Measurements from ENCODE around the gene SGMS1. TPM values are rescaled to one million over a fixed set of nuclear protein-coding genes. Genes with fewer than 3 reads are reported as not detected.
"Not testable (repeated sequence)": the region's sequence is repeated elsewhere in the genome, so short reads cannot be mapped to it uniquely, and the experiment has no call there.

The SGMS1 gene
- total RNA-seq, 1 donor from 2014 or later = 37.2 TPM

DNA sequence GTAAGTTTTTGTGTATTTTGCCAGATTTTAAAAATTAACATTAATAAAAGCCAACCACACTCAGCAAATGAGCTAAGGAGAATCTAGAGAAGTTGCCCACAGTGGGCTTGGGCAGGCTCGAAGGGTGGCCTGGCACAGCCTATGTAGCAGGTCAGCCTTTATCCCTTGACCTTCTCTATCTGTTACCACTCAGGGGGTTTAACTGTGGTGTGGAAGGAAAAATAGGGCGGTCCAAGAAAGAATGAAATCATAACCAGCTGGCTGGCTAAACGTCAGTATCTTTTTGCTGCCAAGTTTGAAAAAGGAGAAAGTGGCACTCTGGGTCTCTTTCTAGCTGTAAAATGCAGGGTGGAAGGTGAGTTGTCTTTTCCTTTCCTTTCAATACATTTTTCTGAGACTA is 242.1 kb downstream of the SGMS1 start:
- DNase-seq (ENCODE audit: low spot score) = no peak

DNA sequence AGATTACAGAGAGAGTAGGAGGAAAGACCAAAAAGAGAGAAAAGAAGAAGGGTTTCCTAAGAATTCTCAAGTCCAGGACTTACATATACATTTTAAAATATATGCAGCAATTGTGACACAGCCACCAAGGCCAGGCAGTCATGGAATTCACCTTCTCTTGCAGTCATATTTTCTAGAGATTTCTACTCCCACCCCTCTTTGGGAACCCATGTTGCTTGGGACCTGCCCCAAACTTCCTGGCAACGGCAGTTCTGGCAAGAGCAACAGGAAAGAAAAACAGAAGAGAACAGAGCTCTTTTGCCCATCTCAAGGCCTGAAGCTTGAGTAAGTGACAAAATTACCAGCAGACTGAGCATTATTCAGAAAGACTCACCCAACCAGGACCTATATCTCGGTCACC is 244.1 kb downstream of the SGMS1 start:
- DNase-seq (ENCODE audit: low spot score) = no peak

DNA sequence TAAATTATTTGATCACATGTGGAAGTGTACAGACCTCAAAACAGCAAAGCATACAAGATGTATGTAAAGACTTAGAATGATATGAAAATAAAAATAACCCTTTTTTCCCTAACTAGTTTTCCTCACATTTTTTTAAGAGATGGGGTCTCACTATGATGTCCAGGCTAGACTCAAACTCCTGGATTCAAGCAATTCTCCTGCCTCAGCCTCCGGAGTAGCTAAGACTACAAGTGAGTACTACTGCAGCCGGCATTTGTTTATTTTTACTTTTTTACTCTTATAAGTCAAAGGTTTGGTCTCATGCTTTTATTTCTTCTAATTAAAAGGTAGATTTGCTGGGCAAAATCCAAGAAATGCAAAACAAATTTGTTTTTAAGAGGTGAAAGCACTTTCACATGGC is 248.0 kb downstream of the SGMS1 start:
- DNase-seq (ENCODE audit: low spot score) = no peak

DNA sequence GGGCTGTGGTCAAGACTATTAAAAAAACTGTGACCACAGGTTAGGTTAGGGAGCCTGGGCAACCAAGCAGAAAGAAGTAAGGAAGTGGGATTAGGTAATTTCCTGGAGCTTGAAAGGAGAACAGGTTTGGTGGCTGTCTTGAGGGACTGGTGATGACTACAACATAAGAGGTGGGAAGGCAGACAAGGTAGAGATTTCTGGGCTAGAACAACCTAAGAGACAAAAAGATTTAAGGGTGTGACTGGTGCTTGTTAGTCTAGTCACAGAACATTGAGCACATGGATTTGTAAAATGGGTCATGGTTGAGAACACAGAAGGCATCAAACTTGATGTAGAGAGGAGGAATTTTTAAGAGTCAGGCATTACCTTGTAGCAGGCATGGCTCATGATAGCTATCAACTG is 248.7 kb downstream of the SGMS1 start:
- no peak for DNase-seq (ENCODE audit: low spot score)

DNA sequence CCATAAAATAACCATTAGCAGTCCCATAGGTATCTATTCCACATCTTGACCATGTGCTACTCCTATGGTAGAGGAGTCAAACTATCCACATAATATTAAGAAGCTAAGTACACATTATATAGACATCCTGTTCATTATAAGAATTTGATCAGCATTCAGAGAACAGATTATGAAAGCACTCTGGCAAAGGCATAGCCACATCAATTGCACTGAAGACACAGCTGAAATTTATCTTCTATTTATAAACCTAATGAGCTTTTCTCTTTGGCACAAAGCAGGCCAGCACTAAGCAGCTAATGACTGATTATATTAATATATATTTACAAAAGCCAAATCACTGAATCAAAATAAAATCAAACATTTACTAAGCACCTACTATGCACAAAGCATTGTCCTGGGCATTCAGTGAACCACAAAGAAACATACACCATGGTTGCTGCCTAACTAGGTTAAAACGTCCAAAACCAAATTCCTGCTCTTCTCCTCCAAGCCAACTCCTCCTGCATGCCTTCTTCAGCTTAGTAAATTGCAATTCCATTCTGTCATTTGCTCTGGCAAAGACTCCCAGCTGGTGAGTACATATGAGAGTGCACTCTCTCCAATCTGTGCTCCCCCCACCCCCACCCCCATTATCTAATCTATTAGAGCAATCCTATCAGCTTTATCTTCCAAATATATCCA is 249.8 kb downstream of the SGMS1 start:
- DNase-seq (ENCODE audit: low spot score) = no peak

DNA sequence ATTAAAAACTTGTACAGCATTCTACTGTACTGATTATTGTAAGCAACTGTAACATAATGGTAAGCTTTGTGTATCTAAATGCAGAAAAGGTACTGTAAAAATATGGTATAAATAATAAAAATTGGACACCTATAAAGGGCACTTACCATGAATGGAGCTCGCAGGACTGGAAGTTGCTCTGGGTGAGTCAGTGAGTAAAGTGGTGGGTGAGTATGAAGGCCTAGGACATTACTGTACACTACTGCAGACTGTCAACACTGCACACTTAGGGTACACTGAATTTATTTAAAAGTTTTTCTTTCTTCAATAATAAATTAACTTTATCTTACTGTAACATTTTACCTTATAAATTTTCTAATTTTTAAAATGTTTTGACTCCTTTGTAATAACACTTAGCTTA is 253.8 kb downstream of the SGMS1 start:
- no peak for DNase-seq (ENCODE audit: low spot score)

DNA sequence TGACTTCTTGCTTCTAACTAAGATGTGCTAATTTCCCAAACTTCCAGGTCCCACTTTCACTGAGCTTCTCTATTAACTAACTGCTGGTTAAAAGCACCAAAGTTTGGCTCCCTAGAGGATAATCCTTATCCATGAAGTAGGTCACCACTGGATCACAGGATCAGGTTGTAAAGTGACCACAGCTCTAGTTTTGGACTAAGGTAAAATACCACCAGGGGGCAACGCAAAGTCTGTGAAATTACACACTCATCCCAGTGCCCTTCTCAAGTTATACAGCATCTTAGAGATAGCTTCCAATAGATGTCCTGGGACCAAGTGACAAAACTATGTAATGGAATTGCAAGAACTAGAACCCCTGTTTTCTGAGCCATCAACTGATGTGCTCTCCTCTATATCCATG is 256.0 kb downstream of the SGMS1 start:
- no peak for DNase-seq (ENCODE audit: low spot score)

DNA sequence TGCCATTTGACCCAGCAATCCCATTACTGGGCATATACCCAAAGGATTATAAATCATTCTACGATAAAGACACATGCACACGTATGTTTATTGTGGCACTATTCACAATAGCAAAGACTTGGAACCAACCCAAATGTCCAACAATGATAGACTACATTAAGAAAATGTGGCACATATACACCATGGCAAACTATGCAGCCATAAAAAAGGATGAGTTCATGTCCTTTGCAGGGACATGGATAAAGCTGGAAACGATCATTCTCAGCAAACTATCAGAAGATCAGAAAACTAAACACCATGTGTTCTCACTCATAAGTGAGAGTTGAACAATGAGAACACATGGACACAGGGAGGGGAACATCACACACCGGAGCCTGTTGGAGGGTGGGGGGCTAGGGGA is 257.3 kb downstream of the SGMS1 start:
- not testable (repeated sequence) for DNase-seq (ENCODE audit: low spot score)

DNA sequence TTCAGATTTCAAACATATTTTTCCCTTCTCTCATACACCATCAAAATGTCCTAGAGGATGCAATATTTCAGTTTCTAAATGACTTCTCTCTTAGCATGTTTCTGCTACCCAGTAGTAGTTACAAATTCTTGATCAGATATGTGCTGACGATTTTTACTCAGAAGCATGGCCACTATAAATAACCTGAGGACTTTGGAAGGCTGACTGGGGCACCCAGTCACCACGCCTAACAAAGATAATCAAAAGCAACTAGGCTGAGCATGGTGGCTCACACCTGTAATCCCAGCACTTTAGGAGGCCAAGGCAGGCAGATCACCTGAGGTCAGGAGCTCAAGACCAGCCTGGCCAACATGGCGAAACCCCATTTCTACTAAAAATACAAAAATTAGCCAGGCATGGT is 259.0 kb downstream of the SGMS1 start:
- not testable (repeated sequence) for DNase-seq (ENCODE audit: low spot score)

DNA sequence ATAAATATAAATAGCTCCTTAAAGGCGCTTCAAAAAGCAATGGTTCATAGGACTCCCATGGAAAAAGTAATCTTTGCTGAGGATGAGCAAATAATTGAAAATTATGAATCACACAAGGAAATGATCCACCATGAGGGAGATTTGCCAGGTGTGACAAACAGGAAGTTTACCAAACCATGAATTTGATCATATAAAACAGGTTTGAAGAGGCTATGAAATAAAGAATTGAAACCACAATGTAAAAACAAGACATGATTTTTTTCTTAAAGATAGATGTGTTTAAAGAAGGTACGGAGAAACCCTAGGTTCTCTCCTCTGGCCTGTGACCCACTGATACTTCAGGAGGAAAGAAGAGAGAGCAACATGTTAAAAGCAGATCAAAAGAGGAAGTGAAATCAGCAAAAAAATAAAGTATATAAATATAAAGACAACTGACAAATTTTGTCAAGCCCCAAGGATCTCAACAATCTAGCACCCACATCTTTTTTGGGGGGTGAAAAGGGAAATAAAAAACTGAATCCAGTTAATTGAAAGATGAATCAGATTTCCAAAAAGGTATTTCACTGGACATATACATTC is 261.1 kb downstream of the SGMS1 start:
- DNase-seq (ENCODE audit: low spot score) = no peak

DNA sequence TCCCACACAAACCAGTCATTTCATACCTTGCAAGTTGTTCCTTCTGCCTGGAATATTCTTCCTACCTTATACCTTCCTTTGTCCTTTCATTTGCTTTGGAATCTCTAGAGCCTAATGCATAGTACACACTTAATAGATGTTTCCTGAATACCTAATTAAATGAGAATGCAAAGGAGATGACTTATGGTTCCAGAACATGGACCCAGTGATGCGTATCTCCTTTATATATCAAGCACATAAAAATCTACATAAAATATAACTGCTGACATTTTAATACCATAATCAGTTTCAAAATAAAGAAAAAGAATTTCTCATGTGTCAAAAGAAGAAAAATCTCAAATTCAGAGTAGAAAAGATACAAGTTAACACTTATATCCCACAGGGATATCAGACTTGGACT is 261.8 kb downstream of the SGMS1 start:
- no peak for DNase-seq (ENCODE audit: low spot score)

DNA sequence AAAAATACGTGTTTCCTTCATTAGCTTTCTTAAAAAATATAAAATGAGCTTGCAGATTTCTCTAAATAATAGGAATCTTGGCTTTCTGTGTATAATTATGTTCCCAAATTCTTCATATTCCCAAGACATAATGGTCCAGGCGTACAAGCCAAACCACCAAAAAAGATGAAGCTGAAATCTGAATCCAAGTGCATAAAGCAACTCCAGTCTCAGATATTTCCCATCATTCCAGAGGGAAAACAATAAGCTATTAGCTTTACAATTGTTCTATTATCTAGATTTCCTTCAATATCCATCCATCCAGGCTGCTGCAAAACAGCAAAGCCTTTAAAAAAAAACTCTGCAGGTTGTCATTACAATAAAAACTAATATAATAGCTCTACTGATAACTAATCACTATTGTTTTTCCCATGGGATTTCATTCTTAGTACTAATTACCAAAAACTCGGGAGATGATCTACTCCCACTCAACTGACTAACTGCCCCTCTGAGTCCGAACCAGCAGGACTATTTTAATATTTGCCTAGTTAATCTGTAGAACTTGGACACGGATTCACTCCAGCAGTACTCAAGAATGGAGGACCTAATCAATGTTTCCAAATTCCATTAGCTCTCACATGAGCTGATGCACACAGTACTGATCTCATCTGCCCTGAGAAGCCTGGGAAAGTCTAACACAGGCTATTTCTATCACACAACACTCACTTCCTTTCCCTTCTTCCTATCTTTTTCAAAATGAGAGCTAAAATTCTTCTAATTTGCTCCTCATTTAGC is 263.5 kb downstream of the SGMS1 start:
- DNase-seq (ENCODE audit: low spot score) = no peak

DNA sequence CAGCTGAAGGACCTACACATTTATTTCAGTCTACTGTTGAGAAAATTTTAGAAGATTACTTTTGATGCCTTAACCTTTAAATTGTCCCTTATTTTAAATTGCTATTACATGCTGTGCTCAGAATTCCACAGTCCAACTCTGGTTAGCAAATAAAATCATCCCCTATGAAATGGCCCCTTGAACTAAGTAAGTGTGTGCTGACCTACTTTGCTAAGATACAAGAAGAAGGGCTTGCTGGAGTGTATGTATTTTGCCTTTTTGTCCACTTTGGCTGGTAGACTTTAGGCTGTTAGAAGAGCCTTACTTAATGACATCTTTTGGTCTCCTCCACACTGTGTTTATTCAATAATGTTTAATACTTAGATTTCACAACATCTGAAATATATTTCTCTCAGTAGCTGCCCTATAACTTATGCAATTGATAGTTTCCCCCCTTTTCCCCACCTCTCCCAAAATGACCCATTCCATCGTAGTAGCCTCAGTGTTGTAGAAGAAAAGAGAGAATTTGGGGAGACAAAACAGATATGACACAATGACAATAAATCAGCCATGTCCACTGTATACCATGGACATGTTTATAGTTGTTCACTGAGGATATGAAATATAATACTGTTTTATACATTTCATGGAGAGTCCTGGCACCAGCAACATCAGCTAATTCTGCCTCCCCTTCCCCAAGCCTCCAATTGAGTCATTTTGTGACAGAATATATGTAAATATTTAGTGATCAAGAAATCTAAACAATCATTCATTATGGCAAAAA is 264.6 kb downstream of the SGMS1 start:
- no peak for DNase-seq (ENCODE audit: low spot score)

DNA sequence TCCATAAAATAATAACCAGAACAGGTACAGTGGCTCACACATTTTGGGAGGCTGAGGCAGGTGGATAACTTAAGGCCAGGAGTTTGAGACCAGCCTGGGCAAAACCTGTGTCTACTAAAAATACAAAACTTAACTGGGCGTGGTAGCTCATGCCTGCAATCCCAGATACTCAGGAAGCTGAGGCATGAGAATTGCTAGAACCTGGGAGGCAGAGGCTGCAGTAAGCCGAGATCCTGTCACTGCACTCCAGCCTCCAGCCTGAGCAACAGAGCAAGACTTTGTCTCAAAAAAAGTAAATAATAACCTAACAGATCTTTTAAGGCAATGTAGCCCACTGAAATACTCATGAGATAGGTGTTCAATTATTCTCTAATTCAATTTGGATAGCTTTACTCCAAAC is 265.3 kb downstream of the SGMS1 start:
- DNase-seq (ENCODE audit: low spot score) = no peak

DNA sequence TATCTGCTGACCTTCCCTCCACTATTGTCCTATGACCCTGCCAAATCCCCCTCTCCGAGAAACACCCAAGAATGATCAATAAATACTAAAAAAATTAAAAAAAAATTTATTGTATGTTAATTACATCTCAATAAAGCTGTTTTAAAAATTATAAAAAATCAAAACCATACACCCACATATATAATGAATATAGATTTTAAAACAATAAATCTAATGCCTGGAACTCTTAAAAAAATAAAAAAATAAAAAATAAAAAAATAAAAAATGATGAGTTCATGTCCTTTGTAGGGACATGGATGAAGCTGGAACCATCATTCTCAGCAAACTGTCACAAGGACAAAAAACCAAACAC is 267.3 kb downstream of the SGMS1 start:
- DNase-seq (ENCODE audit: low spot score) = not testable (repeated sequence)

DNA sequence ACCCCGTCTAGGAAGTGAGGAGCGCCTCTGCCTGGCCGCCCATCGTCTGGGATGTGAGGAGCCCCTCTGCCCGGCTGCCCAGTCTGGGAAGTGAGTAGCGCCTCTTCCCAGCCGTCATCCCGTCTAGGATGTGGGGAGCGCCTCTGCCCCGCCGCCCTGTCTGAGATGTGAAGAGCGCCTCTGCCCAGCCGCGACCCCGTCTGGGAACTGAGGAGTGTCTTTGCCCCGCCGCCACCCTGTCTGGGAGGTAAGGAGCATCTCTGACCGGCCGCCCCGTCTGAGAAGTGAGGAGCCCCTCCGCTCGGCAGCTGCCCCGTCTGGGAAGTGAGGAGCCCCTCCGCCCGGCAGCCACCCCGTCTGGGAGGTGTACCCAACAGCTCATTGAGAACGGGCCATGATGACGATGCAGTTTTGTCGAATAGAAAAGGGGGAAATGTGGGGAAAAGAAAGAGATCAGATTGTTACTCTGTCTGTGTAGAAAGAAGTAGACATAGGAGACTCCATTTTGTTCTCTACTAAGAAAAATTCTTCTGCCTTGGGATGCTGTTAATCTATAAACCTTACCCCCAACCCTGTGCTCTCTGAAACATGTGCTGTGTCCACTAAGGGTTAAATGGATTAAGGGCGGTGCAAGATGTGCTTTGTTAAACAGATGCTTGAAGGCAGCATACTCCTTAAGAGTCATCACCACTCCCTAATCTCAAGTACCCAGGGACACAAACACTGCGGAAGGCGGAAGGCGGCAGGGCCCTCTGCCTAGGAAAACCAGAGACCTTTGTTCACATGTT is 267.9 kb downstream of the SGMS1 start:
- DNase-seq (ENCODE audit: low spot score) = not testable (repeated sequence)

DNA sequence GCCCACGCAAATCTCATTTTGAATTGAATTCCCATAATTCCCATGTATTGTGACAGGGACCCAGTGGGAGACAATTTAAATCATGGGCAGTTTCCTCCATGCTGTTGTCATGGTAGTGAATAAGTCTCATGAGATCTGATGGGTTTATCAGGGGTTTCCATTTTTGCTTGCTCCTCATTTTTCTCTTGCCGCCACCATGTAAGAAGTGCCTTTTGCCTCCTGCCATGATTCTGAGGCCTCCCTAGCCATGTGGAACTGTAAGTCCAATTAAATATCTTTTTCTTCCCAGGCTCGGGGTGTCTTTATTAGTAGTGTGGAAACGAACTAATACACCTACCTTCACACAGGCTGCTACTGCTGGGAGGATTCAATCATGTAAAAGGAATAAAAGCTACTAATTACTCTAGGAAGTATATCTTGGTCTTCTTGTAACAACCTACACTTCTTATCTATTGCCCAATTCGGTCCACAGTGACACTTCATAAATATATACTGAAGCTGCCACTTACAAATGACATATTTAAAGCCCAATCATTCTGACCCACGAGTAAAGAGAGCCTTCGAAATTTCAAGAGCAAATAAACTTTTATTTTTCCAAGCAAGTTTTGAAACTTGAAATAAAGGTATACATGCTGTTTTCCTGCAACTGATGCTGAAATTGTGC is 272.1 kb downstream of the SGMS1 start:
- no peak for DNase-seq (ENCODE audit: low spot score)

DNA sequence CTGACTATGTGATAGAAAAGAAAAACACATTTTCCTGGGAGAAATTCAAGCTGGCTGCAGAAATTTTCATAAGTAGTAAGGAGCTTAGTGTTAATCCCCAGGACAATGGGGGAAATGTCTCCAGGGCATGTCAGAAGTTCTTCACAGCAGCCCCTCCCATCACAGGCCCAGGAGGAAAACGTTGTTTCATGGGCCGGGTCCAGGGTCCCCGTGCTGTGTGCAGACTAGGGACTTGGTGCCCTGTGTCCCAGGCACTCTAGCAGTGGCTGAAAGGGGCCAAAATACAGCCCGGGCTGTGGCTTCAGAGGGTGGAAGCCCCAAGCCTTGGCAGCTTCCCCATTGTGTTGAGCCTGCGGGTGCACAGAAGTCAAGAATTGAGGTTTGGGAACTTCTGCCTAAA is 273.4 kb downstream of the SGMS1 start:
- no peak for DNase-seq (ENCODE audit: low spot score)

DNA sequence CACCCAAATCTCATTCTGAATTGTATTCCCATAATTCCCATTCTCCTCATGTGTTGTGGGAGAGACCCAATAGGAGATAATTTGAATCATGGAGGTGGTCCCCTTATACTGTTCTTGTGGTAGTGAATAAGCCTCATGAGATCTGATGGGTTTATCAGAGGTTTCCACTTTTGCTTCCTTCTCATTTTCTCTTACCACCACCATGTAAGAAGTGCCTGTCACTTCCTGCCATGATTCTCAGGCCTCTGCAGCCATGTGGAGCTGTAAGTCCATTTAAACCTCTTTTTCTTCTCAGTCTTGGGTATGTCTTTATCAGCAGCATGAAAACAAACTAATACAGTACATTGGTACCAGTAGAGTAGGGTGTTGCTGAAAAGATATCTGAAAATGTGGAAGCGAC is 274.2 kb downstream of the SGMS1 start:
- no peak for DNase-seq (ENCODE audit: low spot score)

DNA sequence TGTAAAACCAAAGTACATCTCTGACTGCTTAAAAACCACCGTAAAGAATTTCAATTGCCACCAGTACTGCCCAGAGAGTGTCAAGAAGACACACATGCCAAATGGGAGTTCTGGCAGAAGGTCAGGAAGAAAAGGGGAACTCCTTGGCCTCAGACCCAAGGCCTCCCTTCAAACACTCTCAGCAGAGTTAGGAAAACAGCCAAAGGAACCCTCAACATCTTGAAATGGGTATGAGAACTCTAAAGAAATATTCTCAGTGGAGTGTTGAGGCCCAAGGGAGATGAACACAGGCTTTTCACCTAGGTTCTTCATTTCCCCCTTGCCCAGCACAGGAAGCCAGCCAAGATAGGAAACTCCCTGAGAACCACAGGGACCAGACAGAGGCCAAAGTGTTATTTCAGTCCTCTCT is 276.4 kb downstream of the SGMS1 start:
- DNase-seq (ENCODE audit: low spot score) = no peak

DNA sequence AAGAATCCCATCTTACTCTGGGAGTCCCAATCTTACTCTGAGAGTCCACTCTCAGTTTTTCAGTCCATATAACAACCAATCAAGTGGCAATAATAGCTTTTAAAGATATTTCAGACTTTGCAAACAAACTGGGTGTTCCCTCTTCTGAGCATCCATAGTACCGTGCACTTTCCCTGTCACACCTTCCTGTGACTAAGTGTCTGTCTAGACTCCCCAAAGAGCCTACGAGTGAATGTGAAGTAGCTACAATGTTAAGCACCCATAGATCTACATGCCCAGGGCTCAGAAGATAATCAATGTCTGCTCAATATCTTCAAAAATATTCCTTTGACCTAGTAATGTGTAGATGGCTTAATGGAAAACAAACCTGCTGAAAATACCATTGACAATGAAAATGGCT is 276.8 kb downstream of the SGMS1 start:
- DNase-seq (ENCODE audit: low spot score) = no peak

Data from mesenteric fat pad (tissue), 1 donor.